Measurements from ENCODE around the gene ULK4. TPM values are rescaled to one million over a fixed set of nuclear protein-coding genes. Genes with fewer than 3 reads are reported as not detected.

Gene ULK4
- total RNA-seq, 3 donors from 2014 or later = 7.2 to 10.1 (median 9.5) TPM

DNA sequence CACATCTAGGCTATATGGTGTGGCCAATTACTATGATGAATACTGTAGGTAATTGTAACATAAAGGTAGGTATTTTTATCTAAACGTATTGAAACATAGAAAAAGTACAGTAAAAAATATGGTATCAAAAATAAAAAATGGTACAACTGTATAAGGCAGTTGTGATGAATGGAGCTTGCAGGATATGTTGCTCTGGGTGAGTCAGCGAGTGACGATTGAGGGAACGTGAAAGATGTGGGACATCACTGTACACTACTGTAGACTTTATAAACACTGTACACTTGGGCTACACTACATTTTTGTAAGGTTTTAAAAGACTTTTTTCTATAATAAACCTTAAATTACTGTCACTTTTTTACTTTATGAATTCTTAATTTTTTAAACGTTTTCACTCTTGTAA lies 752.3 kb downstream of the ULK4 start:
- TF ChIP-seq, protein P1, sequence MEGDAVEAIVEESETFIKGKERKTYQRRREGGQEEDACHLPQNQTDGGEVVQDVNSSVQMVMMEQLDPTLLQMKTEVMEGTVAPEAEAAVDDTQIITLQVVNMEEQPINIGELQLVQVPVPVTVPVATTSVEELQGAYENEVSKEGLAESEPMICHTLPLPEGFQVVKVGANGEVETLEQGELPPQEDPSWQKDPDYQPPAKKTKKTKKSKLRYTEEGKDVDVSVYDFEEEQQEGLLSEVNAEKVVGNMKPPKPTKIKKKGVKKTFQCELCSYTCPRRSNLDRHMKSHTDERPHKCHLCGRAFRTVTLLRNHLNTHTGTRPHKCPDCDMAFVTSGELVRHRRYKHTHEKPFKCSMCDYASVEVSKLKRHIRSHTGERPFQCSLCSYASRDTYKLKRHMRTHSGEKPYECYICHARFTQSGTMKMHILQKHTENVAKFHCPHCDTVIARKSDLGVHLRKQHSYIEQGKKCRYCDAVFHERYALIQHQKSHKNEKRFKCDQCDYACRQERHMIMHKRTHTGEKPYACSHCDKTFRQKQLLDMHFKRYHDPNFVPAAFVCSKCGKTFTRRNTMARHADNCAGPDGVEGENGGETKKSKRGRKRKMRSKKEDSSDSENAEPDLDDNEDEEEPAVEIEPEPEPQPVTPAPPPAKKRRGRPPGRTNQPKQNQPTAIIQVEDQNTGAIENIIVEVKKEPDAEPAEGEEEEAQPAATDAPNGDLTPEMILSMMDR (IDR thresholded peaks at IDR 0.05) = no peak
- DNase-seq (no peak), ATAC-seq (no peak)
- no peak overlapping the region for H3K4me3 ChIP-seq
- no peaks in the 10 kb centered on the region for H3K36me3 ChIP-seq (ENCODE audit: low read depth)
- H3K9me3 ChIP-seq = no peaks in the 10 kb centered on the region
- peaks cover 27% of the 10 kb centered on the region for H3K4me1 ChIP-seq (ENCODE audit: low read depth)
- intact Hi-C loops (cut with DNase I, micrococcal nuclease) = loop anchor here in 1 of 2 donors (10.0 kb wide), 1 partner anchor 625 kb away; no protein-coding TSS in a partner anchor

DNA sequence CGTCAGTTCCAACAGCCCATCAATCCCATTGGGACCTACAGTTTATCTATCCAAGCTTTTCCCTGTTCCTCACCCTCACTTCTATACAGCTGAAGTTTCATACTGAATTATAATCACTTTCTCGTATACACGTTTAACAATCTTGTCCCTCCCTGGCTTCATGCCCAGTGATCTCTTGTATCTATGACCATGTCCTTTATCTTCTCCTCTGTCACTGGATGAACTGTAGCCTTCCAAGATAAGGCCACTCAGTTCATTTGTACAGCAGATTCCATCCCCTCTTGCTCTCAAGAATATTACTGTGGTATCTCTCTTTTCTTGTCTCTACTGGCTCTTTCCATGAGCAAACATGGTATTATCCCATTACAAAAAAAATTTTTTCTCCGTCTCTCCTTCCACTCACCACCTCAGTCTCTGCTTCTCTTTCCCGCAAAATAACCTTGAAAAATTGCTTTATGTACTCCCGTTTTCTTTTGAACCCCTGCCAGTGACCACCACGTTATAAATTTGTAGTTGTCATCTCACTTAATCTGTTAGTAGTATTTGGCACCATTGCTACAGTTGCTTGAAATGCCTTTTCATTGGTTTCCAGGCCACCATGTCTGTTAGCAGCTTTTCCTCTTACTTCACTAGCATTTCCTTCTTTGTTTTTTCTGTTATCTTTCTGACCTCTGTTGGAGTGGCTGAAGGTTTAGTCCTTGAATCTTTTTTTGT lies 753.2 kb downstream of the ULK4 start:
- TF ChIP-seq, protein P1 (IDR thresholded peaks at IDR 0.05) = no peak
- peaks cover 33% of the 10 kb centered on the region for H3K4me1 ChIP-seq (ENCODE audit: low read depth)
- H3K4me3 ChIP-seq = no peak overlapping the region
- intact Hi-C loops (cut with DNase I, micrococcal nuclease) = loop anchor here in 1 of 2 donors (10.0 kb wide), 1 partner anchor 624 kb away; no protein-coding TSS in a partner anchor
- no peaks in the 10 kb centered on the region for H3K36me3 ChIP-seq (ENCODE audit: low read depth)
- no peaks in the 10 kb centered on the region for H3K9me3 ChIP-seq
- DNase-seq (peak in 1 of 3 donors; percentile 40), ATAC-seq (peak; percentile 53)

DNA sequence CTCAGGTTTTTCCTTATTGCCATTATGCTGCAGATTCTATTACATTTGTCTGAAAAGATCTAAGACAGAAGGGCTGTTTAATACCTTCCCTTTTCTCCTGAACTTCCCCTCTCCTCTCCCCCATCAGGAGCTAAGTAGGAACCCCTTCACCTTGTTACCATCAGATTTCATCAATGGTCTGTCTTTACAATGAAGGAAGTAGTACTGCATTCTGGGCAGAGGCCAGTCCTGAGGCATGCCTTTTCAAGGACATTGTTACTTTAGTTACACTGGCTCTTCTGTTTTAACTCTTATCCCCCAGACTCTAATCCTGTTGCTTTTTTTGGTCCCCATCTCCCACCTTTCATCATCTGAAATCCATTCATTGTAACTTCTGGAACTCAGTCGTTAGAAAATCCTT lies 754.5 kb downstream of the ULK4 start:
- Histone ChIP-seq H3K9me3 (no peaks in the 10 kb centered on the region), H3K36me3 (ENCODE audit: low read depth) (no peaks in the 10 kb centered on the region), H3K4me3 (no peak overlapping the region), H3K4me1 (ENCODE audit: low read depth) (peaks cover 43% of the 10 kb centered on the region)
- DNase-seq (no peak), ATAC-seq (no peak)
- TF ChIP-seq, protein P1 (IDR thresholded peaks at IDR 0.05) = no peak
- intact Hi-C loops (cut with DNase I, micrococcal nuclease) = loop anchor here in 1 of 2 donors (10.0 kb wide), 1 partner anchor 623 kb away; no protein-coding TSS in a partner anchor

DNA sequence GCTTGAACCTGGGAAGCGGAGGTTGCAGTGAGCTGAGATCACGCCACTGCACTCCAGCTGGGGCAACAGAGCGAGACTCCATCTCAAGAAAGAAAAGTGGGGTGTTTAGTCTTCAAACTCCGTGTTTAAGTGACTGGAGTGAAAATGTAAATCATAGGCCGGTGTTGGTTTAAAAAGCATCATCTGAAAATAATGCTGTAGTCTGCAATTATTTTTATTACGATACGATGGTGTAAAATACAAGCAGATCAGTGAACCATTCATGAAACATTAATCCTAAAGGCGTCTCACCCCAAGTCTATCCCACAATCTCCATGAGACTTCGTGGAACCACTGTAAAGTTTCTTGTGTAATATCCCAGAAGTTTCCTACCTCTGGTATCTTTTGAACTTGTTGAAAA lies 756.3 kb downstream of the ULK4 start:
- no peak overlapping the region for H3K4me3 ChIP-seq
- TF ChIP-seq, protein P1 (IDR thresholded peaks at IDR 0.05) = no peak
- DNase-seq (no peak), ATAC-seq (no peak)
- H3K4me1 ChIP-seq (ENCODE audit: low read depth) = peaks cover 57% of the 10 kb centered on the region
- no peaks in the 10 kb centered on the region for H3K9me3 ChIP-seq
- no peaks in the 10 kb centered on the region for H3K36me3 ChIP-seq (ENCODE audit: low read depth)
- intact Hi-C loops (cut with DNase I, micrococcal nuclease) = loop anchor here in 1 of 2 donors (10.0 kb wide), 1 partner anchor 621 kb away; no protein-coding TSS in a partner anchor

DNA sequence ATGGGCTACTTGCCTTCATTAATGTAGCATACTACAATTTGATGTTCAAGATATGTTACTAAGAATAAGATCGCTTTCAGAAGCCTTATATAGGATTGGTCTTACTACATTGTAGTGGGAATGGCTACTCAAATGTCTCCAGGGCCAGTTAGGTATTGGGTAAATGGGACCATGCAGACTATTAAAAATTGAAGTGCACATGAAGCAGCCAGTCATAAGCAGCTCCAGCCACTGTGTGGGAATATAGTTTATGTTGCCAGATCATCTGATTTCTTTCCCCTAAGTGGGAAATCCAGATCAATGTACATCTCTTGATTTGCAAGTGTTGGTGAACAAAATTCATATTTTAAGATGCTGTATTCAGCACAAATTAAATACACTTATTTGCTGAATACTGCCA lies 757.5 kb downstream of the ULK4 start:
- H3K4me3 ChIP-seq = no peak overlapping the region
- ATAC-seq (no peak), DNase-seq (no peak)
- peaks cover 57% of the 10 kb centered on the region for H3K4me1 ChIP-seq (ENCODE audit: low read depth)
- TF ChIP-seq, protein P1 (IDR thresholded peaks at IDR 0.05) = no peak
- intact Hi-C loops (cut with DNase I, micrococcal nuclease) = loop anchor here in 1 of 2 donors (10.0 kb wide), 1 partner anchor 620 kb away; no protein-coding TSS in a partner anchor
- H3K36me3 ChIP-seq (ENCODE audit: low read depth) = no peaks in the 10 kb centered on the region
- H3K9me3 ChIP-seq = no peaks in the 10 kb centered on the region
